C4-2B (cell line): ENCODE results near the gene PLA2G6.

ENCODE experiments used
- ZFX ChIP-seq: fragments of 450-650 bp; IDR thresholded peaks from 2 replicates; pipeline ENCODE4 v1.6.1; 2017
- TF ChIP-seq, protein P1 (sequence below): fragments of 450-650 bp; conservative IDR thresholded peaks from 2 replicates; pipeline ENCODE4 v1.5.1; 2017; ENCODE audit warnings: mild to moderate bottlenecking

DNA sequence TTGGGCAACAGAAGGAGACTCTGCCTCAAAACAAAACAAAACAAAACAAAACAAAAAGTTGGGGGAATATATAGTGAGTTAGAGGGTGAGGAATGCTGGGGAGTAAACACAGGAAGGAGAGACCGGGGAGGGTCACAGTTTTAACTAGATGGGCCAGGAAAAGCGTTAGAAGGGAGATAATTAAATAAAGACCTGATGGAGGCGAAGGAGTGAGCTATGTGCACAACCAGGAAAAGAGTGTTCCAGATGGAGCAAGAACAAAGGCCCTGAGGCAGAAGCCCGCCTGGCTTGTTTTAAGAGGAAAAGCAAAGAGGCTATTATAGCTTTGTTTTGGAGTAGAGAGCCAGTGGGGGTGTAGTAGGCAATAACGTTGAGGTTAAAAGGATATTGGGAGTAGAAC is 4.8 kb upstream of the PLA2G6 start:
- TF ChIP-seq, protein P1, sequence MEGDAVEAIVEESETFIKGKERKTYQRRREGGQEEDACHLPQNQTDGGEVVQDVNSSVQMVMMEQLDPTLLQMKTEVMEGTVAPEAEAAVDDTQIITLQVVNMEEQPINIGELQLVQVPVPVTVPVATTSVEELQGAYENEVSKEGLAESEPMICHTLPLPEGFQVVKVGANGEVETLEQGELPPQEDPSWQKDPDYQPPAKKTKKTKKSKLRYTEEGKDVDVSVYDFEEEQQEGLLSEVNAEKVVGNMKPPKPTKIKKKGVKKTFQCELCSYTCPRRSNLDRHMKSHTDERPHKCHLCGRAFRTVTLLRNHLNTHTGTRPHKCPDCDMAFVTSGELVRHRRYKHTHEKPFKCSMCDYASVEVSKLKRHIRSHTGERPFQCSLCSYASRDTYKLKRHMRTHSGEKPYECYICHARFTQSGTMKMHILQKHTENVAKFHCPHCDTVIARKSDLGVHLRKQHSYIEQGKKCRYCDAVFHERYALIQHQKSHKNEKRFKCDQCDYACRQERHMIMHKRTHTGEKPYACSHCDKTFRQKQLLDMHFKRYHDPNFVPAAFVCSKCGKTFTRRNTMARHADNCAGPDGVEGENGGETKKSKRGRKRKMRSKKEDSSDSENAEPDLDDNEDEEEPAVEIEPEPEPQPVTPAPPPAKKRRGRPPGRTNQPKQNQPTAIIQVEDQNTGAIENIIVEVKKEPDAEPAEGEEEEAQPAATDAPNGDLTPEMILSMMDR, result no peak
- TF ChIP-seq ZFX, result no peak
